K562 (cell line): ENCODE data around the gene DUSP5.

ENCODE experiments used
- ATF2 ChIP-seq: sonication (generic); formaldehyde crosslinking; IDR thresholded peaks from 2 replicates; pipeline ENCODE4 v1.8.1; 2022; ENCODE audit warnings: missing genetic modification reagents
- GABPB1 ChIP-seq: sonication (generic); formaldehyde crosslinking; IDR thresholded peaks from 2 replicates; pipeline ENCODE4 v1.8.0; 2022; ENCODE audit warnings: mild to moderate bottlenecking, missing genetic modification reagents
- MEF2A ChIP-seq: IDR thresholded peaks from 2 replicates; pipeline ENCODE4 v1.6.1; 2011; ENCODE audit warnings: low read depth, mild to moderate bottlenecking, low read length, moderate library complexity; ENCODE audit not compliant: control insufficient read depth
- NFRKB ChIP-seq: fragments of 450-650 bp; IDR thresholded peaks from 2 replicates; pipeline ENCODE4 v1.6.1; 2016; ENCODE audit warnings: low read depth
- PHF8 ChIP-seq: fragments of 200-600 bp; sonication (generic); IDR thresholded peaks from 2 replicates; pipeline ENCODE4 v1.6.1; 2012; ENCODE audit warnings: mixed run types, mild to moderate bottlenecking, inconsistent platforms, low read length, moderate library complexity, borderline replicate concordance
- TFAM ChIP-seq: fragments of 250-450 bp; sonication (Bioruptor Pico); conservative IDR thresholded peaks from 2 replicates; pipeline ENCODE4 v1.5.0; 2021; ENCODE audit warnings: mild to moderate bottlenecking, moderate library complexity
- ZNF3 ChIP-seq: fragments of 250-450 bp; sonication (Bioruptor Pico); IDR thresholded peaks from 2 replicates; pipeline ENCODE4 v1.5.0; 2021; ENCODE audit warnings: mild to moderate bottlenecking, moderate library complexity

- no peak for TF ChIP-seq ATF2 (CRISPR knock-in tag)
- no peak for TF ChIP-seq PHF8
- no peak for TF ChIP-seq NFRKB
- no peak for TF ChIP-seq MEF2A
- no peak for TF ChIP-seq GABPB1 (CRISPR knock-in tag)
- TF ChIP-seq TFAM (CRISPR knock-in tag): no peak
- TF ChIP-seq ZNF3 (CRISPR knock-in tag): no peak
Observed at GRCh38 chr10:110508159-110508788, 10.6 kb downstream of the DUSP5 start.
